Nephron (organoid): ENCODE results near the gene ADAMTS12.

ENCODE experiments used
- H3K27ac Mint-ChIP-seq, 3 experiments: 2 replicates each; pipeline ENCODE4 v1.8.0; 2020; ENCODE audit warnings: mixed read lengths in 3 of 3, mild to moderate bottlenecking in 2 of 3, moderate library complexity in 1 of 3
- H3K27me3 Mint-ChIP-seq: 2 replicates; pipeline ENCODE4 v1.8.0; 2021; ENCODE audit warnings: low read depth, mild to moderate bottlenecking, moderate library complexity, mixed read lengths
- H3K36me3 Mint-ChIP-seq: 2 replicates; pipeline ENCODE4 v1.8.0; 2020; ENCODE audit warnings: low read depth, mixed read lengths
- H3K4me1 Mint-ChIP-seq: 2 replicates; pipeline ENCODE4 v1.8.0; 2020; ENCODE audit warnings: mixed read lengths
- H3K4me3 Mint-ChIP-seq, 3 experiments: 2 replicates each; pipeline ENCODE4 v1.8.0; 2020; ENCODE audit warnings: mild to moderate bottlenecking in 3 of 3, mixed read lengths in 3 of 3, moderate library complexity in 2 of 3
- H3K9me3 Mint-ChIP-seq: 2 replicates; pipeline ENCODE4 v1.8.0; 2020; ENCODE audit warnings: mixed read lengths
- TF ChIP-seq, protein P1 (sequence below), 3 experiments: fragments of 200-600 bp; sonication (generic); IDR thresholded peaks; one replicate each; pipeline ENCODE4 v1.5.0; 2021; ENCODE audit warnings: antibody characterized with exemption in 3 of 3; ENCODE audit not compliant: unreplicated experiment in 3 of 3

Gene ADAMTS12

GRCh38 chr5:33837301-33837700 lies 54.5 kb downstream of the ADAMTS12 start:
- no peaks in the 10 kb centered on the region for H3K36me3 Mint-ChIP-seq
- peaks cover 7% of the 10 kb centered on the region for H3K4me1 Mint-ChIP-seq
- H3K9me3 Mint-ChIP-seq = no peaks in the 10 kb centered on the region
- no peak overlapping the region for H3K27ac Mint-ChIP-seq
- H3K27me3 Mint-ChIP-seq = no peaks in the 10 kb centered on the region
- TF ChIP-seq, protein P1, sequence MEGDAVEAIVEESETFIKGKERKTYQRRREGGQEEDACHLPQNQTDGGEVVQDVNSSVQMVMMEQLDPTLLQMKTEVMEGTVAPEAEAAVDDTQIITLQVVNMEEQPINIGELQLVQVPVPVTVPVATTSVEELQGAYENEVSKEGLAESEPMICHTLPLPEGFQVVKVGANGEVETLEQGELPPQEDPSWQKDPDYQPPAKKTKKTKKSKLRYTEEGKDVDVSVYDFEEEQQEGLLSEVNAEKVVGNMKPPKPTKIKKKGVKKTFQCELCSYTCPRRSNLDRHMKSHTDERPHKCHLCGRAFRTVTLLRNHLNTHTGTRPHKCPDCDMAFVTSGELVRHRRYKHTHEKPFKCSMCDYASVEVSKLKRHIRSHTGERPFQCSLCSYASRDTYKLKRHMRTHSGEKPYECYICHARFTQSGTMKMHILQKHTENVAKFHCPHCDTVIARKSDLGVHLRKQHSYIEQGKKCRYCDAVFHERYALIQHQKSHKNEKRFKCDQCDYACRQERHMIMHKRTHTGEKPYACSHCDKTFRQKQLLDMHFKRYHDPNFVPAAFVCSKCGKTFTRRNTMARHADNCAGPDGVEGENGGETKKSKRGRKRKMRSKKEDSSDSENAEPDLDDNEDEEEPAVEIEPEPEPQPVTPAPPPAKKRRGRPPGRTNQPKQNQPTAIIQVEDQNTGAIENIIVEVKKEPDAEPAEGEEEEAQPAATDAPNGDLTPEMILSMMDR (IDR thresholded peaks at IDR 0.05; ENCODE audit: unreplicated experiment in 3 of 3) = no peak
- no peak overlapping the region for H3K4me3 Mint-ChIP-seq

GRCh38 chr5:33834334-33834733 lies 57.5 kb downstream of the ADAMTS12 start:
- H3K27ac Mint-ChIP-seq = no peak overlapping the region
- no peaks in the 10 kb centered on the region for H3K27me3 Mint-ChIP-seq
- no peaks in the 10 kb centered on the region for H3K9me3 Mint-ChIP-seq
- H3K36me3 Mint-ChIP-seq = no peaks in the 10 kb centered on the region
- H3K4me1 Mint-ChIP-seq = peaks cover 12% of the 10 kb centered on the region
- H3K4me3 Mint-ChIP-seq = no peak overlapping the region
- TF ChIP-seq, protein P1 (IDR thresholded peaks at IDR 0.05; ENCODE audit: unreplicated experiment in 3 of 3) = no peak

GRCh38 chr5:33833237-33833575 lies 58.6 kb downstream of the ADAMTS12 start:
- H3K4me3 Mint-ChIP-seq = no peak overlapping the region
- H3K27me3 Mint-ChIP-seq = no peaks in the 10 kb centered on the region
- H3K9me3 Mint-ChIP-seq = no peaks in the 10 kb centered on the region
- no peaks in the 10 kb centered on the region for H3K36me3 Mint-ChIP-seq
- TF ChIP-seq, protein P1 (IDR thresholded peaks at IDR 0.05; ENCODE audit: unreplicated experiment in 3 of 3) = no peak
- peak overlapping the region in 2 of 3 experiments; percentile 2 to 13 for H3K27ac Mint-ChIP-seq
- peaks cover 15% of the 10 kb centered on the region for H3K4me1 Mint-ChIP-seq

- H3K36me3 Mint-ChIP-seq = no peaks in the 10 kb centered on the region
Observed at GRCh38 chr5:33832404-33833236, 59.2 kb downstream of the ADAMTS12 start.

DNA sequence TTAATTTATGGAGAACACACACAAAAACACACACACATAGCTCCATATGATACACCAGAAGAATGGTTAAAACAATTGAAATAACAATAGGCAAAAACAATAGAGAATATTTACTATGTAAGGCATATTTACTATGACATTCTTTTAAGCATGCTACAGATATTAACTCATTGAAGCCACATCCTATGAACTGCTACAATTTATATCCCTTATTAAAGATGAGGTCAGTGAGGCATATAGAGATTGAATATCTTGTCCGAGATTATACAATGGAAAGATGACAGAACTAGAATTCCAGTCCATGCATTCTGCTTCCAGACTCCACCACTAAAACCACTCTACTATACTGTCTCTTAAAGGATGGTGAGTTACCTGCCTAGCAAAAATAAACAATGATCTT lies 60.7 kb downstream of the ADAMTS12 start:
- Mint-ChIP-seq H3K27me3 (no peaks in the 10 kb centered on the region), H3K4me3 (no peak overlapping the region), H3K27ac (no peak overlapping the region), H3K9me3 (no peaks in the 10 kb centered on the region), H3K4me1 (peaks cover 15% of the 10 kb centered on the region), H3K36me3 (no peaks in the 10 kb centered on the region)
- TF ChIP-seq, protein P1 (IDR thresholded peaks at IDR 0.05; ENCODE audit: unreplicated experiment in 3 of 3) = no peak

More at GRCh38 chr5:33832404-33833236, 59.2 kb downstream of the ADAMTS12 start:
- H3K4me1 Mint-ChIP-seq = peaks cover 15% of the 10 kb centered on the region
- no peak overlapping the region for H3K4me3 Mint-ChIP-seq
- no peaks in the 10 kb centered on the region for H3K27me3 Mint-ChIP-seq
- peak overlapping the region in 2 of 3 experiments; percentile 2 to 13 for H3K27ac Mint-ChIP-seq
- TF ChIP-seq, protein P1 (IDR thresholded peaks at IDR 0.05; ENCODE audit: unreplicated experiment in 3 of 3) = no peak
- no peaks in the 10 kb centered on the region for H3K9me3 Mint-ChIP-seq

- Mint-ChIP-seq H3K9me3 (no peaks in the 10 kb centered on the region), H3K27me3 (no peaks in the 10 kb centered on the region), H3K4me1 (peaks cover 25% of the 10 kb centered on the region), H3K36me3 (no peaks in the 10 kb centered on the region), H3K27ac (peak overlapping the region in 1 of 3 experiments; percentile 66), H3K4me3 (no peak overlapping the region)
- TF ChIP-seq, protein P1 (IDR thresholded peaks at IDR 0.05; ENCODE audit: unreplicated experiment in 3 of 3) = no peak
Observed at GRCh38 chr5:33829430-33829829, 62.4 kb downstream of the ADAMTS12 start.
